Activated T-cell treated with anti-CD3 and anti-CD28 coated beads for 1 hour (primary cell): ENCODE measurements around the gene ATXN1.

Source experiments
- DNase-seq: peaks from one replicate; pipeline ENCODE4 v3.0.0-alpha.2; 2020; ENCODE audit warnings: low read depth

Gene ATXN1

DNA sequence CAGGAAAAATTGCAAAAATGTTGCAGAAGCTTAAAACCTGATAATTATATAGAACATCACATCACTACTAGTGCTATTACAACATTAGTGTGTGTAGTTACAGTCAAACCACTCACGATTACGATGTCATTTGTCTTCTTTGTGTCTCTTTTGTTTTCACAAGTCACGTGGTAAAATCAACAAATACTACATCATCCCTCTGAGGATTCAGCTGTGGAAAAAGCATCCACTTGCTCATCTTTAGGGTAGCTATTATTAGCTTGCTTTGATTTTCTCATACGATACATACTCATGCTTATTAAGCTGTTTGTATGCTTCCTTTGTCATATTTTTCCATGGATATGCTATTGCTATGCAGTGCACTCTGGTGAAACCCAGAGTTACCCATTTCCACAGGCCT, 22.2 kb upstream of the ATXN1 start:
- no peak for DNase-seq

DNA sequence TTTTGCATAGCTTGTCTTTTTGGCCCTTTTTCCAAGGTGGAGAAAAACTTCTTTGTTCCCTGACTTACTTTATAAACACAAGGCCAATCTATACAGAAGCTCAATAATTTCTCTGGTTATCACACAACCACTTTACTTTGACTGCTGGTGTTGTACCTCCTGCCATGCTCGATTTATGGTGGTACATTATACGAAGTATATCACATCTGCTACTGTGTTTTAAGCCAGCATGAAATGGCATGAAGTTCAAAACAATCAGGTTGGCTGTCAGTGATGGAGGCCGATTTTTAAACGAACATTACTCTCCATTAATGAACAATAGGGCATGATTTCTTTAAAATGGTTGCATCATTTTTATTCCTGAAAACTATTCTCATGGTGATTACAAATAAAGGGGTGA, 21.0 kb upstream of the ATXN1 start:
- no peak for DNase-seq

DNA sequence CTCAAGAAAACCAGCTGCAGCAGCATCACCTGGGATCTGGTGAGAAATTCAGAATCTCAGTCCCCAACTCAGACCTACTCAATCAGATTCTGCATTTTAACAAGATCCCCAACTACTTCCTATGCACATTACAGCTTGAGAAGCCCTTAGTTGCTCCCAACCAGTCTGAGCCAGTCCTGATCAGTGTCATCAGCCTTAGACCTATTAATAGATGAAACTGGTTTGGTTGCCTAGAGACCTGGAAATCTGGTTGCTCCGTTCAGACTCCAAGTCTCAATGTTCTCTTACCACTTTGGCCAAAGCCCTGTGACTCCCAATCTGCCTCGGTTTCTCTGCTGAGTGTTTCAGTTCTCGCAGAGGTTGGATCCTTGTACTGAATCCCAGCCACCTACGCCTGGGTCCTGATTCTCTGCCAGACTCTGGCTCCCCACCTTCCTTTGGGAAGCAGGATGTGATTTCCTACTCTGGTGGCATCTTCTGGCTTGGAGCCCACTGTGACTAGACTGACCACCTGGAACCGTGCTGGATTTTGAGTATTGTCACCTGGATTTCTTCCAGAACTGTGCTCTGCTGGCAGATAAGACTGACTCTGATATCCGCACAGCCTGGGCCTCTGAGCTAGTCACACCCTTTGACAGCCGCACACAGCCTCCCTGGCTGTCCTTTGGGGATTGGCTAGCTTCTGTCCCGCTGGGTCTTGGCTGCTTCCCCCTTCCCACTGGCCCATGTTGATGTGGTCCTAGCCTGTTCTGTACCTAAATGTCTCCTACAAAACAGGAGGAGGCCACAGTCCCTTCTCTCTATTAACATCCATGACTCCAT, 20.3 kb upstream of the ATXN1 start:
- DNase-seq, result no peak

DNA sequence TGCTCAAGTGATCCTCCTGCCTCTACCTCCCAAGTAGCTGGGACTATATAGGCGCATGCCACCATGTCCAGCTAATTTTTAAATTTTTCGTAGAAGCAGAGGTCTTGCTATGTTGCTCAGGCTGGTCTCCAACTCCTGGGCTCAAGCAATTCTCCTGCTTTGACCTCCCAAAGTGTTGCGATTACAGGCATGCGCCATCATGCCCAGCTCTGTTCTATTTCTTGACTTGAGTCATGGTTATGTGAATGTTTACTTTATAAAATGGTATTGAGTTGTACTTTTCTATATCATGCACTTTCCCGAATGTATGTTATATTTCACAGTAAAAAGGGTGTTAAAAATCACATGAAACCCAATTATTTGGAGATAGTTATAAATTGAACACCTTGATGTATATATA, 17.3 kb upstream of the ATXN1 start:
- DNase-seq, result no peak

DNA sequence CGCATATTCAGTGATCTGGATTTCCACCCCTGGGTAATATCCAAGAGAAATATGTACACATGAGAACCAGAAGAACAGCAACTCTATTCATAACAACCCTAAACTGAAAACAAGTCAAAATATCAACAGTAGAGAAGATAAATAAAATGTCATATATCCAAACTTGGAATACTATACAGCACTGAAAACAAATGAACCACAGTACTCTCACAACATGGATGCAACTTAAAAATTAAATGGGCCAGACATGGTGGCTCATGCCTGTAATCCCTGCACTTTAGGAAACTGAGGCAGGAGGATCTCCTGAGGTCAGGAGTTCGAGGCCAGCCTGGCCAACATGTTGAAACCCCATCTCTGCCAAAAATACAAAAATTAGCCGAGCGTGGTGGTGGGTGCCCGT, 16.5 kb upstream of the ATXN1 start:
- DNase-seq, result no peak

DNA sequence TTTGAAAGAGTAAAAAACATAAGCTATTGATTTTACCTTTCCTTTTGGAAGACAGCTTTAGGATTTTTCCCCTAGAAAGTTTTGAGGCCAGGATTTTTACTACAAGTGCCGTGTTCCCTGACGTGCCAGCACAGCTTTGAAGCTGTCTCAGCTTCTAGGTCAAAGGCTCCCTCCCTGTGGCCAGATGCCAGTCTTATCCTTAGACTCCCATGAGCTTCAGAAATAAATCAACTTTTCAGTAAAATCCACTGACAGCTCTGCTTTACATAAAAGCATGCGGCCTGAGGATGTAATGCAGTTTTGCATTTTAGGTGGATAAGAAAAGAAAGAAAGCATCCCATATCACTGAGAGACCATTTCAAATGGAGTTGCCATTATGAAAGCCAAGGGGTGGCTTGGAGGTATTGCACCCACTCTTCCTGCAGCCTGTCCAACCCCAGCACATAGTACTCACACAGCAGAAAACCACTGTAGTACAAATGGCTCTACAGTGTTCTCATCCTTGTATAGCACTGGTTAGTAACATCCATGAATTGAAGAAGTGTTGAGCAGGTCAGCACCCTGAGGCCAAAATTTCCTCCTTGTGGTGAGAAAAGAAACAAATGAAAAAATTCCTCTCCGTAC, 15.2 kb upstream of the ATXN1 start:
- no peak for DNase-seq

DNA sequence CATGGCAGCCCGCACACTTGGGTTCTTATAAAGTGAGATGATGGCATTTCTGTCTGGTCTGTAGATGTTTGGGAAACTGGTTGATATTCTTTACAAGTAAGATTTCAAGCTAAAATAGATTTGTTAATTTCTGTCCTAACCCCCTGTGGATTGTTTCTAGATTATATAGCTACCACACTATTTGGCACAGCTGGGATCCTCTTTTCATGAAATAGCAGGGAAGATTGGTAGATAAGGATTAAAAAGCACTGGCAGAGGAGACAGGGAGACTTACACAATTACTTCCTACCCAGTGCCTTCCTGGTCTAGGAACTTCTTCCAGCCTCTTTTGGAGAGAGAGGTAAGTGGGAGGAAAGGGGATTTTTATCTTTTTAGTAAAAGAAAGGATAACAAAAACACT, 13.2 kb upstream of the ATXN1 start:
- DNase-seq, result no peak

DNA sequence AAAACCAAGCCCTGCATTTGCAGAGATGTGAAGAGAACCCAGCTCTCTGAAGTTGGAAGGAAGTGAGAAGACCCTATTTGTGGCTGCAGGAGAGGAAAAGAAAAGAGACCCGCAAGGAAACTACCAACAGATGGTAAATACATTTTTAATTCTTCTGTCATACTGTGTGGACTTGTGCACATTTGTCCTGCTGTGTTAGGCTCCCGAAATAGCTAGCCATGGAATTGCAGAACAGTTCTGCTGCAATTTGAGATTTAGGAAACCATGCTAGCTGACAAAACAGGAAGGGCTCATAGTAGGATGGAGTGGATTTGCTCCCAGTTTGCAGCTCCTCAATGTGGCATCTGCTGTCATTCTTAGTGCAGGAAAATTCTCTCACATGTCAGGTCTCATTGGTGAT, 12.1 kb upstream of the ATXN1 start:
- DNase-seq, result no peak

DNA sequence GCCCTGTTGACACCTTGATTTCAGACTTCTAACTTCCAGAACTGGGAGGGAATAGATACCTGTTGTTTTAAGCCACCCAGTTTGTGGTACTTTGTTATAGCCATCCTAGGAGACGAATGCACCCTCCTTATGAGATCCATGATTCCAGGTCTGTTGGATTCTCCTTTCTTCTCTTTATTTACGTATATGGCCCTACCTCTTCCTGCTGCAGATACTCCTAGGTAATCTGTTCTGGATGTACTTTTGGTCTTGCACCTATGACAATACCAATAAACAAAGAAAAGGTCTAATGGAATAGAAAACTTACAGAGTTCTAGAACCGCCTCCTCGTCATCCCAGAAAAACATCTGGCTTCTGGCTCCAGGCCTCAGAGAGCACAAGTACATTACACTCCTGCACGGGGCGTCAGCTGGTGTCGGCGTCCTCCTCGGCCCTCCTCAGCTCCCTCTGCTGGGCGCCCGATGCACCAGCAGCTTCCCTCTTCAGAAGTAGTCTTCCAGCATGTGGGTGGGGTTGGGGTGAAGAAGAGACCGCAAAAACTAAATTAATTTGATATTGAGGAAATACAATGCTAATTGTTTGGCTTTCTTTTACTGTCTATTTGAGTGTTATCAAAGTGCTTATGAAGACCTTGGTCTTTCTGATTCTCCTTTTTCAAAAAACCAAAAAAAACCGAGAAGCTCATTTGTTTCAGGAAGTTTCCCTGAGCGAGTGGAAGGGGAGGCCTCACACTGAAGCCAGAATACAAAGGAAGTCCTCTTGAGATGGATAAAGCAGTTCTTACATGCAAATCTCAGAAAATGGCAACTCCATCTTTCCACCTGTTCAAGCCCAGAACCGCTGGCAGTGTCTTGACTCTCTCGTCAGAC, 9.7 kb upstream of the ATXN1 start:
- peak; percentile 69 for DNase-seq

DNA sequence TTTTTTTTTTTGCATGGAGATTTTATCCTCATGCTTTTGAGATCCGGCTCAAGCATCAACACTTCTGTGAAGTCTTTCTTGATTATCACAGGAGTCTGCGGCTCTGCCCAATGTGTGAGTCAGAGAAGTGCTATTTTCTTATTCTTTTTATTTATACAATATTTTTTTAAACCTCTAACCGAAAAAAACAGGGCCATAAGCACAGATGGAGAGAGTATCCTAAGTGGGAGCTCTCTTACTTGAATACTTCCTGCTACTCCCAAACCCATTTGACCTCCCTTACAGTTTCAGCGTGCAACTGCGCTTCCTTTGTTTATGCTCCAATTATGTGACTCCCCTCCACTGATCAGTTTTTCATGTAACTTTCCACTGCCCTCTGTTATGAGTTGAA, 8.7 kb upstream of the ATXN1 start:
- no peak for DNase-seq

DNA sequence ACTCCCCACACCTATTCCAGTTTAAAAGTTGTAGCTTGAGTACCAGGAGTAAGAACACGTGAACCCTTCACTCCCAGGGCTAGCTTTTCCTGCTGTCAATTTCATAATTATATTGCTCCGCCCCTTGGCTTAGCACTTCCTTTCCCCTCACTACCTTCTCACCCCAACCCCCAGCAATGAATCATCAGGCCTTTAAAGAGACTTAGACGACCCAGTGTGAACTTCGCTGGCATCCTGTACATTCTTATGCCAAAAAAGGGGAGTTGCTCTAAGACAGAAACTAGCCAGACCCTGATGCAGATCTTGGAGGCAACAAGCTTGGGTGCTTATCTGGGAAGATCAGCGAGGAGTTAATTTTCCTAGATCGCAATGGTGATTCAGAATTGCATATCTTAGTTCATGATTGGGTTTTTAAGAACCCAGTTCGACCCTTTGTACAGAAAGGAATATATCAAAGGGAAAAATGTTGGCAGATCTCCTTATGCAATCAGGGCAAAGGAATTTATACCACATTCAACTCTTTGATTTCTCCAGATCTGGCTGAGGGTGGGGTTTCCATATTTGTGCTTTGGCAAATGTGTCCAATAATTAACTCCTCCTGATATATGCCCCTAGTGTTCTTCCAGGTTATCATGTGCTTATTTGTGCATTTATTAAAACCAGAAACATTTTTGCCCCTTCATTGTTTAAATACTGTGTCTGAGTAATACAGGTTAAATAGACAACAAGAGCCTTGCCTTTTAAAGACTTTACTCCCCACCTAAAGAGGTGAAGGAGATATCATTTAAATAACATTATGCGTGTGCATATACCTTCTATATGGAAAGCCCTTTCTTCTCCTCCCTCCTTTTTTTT, 8.1 kb upstream of the ATXN1 start:
- peak; percentile 44 for DNase-seq

DNA sequence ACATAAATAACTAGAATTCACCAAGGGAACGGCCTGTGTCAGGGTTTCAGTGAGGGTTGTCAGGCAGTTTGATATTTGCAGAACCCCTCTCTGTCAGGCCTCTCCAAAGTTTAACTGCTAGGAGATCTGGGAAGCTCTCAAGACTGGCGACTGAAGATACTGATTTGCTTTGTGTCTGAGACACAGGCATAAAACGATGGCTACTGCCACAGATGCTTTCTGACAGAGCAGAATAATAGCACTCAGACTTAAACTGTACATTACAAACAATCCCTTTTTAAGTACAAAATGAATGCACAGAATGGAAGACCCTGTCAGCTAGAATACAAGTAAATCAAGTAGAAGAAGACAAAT, 7.2 kb upstream of the ATXN1 start:
- DNase-seq, result no peak

DNA sequence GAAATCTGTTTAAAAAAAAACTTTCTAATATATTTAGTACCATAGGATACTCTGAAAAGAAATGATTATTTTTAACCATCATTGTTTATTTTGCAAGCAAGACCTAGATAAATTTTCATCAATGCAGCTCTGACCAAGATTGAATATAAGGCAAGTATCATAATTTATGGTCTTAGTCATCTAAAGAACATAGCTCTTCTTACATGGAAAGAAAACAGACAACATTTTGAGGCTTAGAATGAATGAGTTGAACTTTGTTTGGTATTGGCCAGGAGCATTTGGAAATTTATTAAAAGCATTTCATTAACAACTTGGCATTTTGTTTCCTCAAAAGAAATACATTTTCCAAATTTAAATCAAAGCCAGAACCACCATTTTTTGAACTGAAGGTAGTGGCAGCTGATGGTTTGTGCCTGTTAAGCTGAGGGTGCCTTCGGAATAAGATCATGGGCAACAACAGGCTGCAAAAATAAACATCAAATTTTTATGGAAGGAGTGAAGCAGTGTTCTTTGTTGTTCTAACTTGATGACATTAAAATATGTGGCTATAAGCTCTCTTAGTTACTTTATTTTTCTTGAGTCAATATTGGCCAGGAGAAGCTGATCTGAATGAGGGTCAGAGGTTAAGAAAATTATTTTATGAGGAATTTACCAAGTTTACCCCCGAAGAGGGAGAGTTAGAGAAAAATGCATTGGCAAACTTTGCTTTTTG, 6.7 kb upstream of the ATXN1 start:
- DNase-seq, result no peak

DNA sequence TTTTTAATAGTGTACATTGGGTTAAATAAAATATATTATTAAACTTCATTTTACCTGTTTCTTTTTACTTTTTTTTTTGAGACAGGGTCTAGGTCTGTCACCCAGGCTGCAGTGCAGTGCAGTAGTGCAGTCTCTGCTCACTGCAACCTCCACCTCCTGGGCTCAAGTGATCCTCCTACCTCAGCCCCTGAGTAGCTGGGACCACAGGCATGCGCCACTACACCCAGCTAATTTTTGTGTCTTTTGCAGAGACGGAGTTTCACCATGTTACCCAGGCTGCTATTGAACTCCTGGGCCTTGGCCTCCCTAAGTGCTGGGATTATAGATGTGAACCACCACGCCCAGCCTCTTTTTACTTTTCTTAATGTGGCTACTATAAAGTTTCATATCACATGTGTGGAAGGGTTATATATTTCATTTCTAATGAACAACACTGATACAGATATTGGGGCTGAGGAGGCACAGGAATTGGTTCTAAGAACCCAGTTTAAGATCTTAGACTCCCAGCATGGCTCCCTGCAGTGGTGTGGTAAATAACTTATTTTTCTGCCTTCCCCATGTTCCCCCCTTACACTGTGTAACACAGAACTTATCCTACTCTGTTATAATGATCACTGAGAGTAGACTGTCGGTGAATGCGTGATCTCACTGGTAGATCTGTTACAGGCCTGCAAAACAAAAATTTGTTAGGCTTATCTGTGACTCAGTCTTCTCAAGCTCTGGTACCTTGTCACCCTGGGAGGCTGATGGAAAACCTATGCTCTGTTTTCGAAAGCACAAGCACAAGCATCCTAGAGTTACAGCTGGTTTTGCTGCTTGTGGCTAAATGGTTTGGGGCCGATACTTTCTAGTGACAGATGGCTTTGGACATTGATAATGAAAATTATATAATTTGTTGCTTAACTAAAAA, 5.8 kb upstream of the ATXN1 start:
- DNase-seq, result no peak

DNA sequence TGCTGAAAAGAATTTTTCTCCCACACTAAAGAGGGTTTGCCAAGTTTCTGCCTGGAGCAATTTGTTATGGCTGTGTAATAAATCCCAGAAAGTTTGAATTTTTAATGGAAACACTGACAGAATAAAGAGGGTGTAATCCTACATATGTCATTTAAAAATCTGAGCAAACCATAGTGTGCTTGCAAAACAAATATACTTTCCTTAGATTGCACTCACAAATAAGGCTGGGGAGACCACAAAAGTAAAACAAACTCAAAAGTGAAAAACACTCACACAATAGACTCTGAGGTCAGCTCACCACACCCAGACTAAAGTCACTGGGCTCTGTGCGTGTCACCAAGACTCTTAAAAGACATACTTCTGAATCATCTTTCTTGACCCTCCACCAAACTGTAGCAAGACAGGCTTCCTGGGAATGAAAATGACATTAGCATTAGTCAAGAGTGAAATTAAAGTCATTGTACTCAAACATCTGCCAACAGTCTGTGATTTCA, 4.8 kb upstream of the ATXN1 start:
- DNase-seq, result no peak

DNA sequence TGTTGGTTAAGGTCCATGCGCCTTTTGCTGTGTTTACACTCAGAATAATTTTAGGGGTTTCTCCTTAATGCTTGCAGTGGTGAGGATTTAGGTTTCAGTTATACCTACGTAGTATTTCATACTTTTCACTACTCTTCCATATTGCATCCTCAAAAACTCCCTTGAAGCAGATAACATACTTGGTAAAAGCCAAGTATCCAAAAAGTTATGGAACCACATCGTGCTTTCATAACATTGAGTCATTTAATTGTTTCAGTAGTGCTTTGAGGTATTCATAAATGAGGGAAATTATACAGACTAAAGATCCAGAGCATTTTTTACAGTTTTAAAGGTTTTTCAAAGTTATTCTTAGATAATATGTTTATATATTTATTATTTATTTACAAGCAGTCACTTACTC, 4.0 kb upstream of the ATXN1 start:
- DNase-seq, result no peak

DNA sequence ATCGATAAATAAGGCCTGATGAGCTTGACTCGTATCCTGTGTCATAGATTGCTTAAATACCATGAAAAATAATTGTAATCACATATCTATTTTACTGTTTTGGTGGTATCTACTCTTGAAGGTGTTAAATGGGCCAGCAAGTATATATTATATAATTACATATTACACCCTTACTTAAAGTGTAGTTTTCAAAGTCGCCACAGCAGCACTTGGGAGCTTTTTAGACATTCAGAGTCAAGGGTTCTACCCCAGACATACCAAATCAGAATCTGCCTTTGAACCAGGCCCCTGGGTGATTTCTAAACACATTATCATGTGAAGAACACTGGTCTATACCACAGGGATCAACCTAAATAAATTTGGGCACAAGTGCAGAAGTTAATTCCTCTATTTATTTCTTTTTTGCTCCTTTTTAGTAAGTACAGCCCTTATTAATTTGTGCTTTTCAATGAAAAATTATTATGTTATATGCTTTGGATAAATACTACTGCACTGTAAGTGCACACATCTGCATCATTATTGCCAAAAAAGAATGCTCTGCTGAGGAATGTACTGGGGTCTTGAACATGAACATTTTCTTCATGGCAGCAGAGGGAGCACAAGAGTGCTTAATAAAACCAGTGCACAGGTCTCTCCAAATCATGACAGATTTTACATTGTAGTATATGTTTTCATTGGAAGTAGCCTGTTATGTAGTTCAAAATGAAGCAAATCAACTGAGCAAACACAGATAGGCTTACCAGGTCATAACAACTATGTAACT, 3.1 kb upstream of the ATXN1 start:
- no peak for DNase-seq

DNA sequence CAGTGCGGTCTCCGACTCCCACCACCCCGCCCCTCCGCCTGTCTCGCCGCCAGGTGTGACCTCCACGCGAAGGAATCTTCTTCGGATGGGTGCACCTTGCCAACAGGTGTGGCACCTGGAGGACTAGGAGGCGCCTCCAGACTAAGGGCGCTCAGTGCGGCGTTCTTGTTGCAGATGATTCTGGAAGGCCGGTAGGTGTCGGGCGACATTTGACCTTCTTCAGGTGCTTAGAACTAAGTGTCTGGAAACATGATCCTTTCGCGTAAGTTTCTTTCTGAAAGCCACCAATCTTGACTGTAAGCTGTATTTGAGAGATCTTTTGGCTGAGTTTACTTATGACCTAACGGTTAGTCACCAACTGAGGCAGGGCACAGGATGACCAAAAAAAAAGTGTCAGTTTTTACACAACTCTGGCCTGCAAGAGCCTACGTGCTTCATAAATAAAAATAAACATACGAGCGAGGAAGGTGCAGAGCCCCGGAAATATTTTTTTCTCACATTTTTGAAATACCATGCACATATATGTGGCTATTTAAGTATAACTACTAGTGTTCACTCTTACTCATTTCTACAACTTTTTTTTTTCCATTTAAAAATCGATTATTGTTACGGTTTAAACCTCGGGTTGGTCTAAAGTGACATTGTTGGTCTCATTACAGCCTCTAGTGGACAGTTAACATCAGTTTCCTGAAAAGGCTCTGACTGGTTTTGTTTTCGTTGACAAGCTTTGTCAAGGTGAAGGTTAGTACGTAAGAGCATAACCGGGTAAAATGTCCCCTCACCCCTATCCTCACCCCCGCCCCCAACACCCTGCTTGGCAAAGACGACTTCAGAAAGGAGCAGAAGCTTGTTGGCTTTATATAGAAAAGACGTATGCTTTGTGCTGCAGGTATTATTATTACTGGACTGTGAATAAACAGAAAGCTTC, 1.6 kb upstream of the ATXN1 start:
- DNase-seq, result peak; percentile 32

DNA sequence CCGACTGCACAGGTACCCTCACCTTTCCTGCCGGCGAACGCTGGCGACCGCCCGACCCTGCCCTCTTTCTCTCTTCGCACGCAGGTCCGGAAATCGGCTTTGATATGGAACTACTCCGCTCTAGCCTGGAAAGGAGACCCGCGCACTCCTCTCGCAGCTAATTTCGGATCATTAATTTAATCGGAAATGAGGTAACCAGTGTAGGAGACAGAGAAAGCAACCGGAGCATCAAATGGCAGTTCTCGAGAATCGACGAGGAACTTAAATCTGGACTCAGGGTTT, 949 bp upstream of the ATXN1 start:
- DNase-seq, result no peak
